Naive B cell (primary cell): Measurements from ENCODE around the gene B3GNT3. TPM values are rescaled to one million over a fixed set of nuclear protein-coding genes. Genes with fewer than 3 reads are reported as not detected.
A peak's percentile ranks its signal among the peaks of the same experiment; 100 is the strongest.

Source experiments
- ATAC-seq, 2 donors: fragments of 150-1000 bp; cut with Tn5 transposase; 2 replicates each; pipeline ENCODE4 v1.10.0; 2021; ENCODE audit warnings: low read depth in 2 of 2, mild to moderate bottlenecking in 2 of 2, moderate library complexity in 2 of 2
- DNase-seq: peaks from one replicate; pipeline ENCODE4 v3.0.0; 2022
- H3K27ac Mint-ChIP-seq, 6 donors: one replicate each; pipeline ENCODE4 v1.8.0; 2020 to 2022; ENCODE audit warnings: mild to moderate bottlenecking in 6 of 6, mixed read lengths in 6 of 6, moderate library complexity in 5 of 6, inconsistent platforms in 2 of 6
- H3K27me3 Mint-ChIP-seq, 3 donors: one replicate each; pipeline ENCODE4 v1.8.0; 2021 to 2022; ENCODE audit warnings: mixed read lengths in 3 of 3, mild to moderate bottlenecking in 1 of 3
- H3K36me3 Mint-ChIP-seq, 2 donors: one replicate each; pipeline ENCODE4 v1.8.0; 2020 to 2022; ENCODE audit warnings: mixed read lengths in 2 of 2, inconsistent platforms in 1 of 2, mild to moderate bottlenecking in 1 of 2
- H3K4me1 Mint-ChIP-seq, 3 donors: one replicate each; pipeline ENCODE4 v1.8.0; 2020 to 2022; ENCODE audit warnings: mixed read lengths in 3 of 3, inconsistent platforms in 1 of 3, mild to moderate bottlenecking in 1 of 3, moderate library complexity in 1 of 3
- H3K4me3 Mint-ChIP-seq, 8 donors: one replicate each; pipeline ENCODE4 v1.8.0; 2020 to 2022; ENCODE audit warnings: mild to moderate bottlenecking in 8 of 8, mixed read lengths in 8 of 8, moderate library complexity in 8 of 8, inconsistent platforms in 2 of 8
- H3K9me3 Mint-ChIP-seq, 7 donors: one replicate each; pipeline ENCODE4 v1.8.0; 2020 to 2022; ENCODE audit warnings: mixed read lengths in 7 of 7, mild to moderate bottlenecking in 5 of 7, inconsistent platforms in 2 of 7, moderate library complexity in 1 of 7
- polyA plus RNA-seq, 6 donors: library from polyadenylated mRNA; unstranded; fragments of 300-500 nt; fragmentation: Illumina TruSeq; gene quantifications; one replicate each; pipeline ENCODE4 v1.2.3, GENCODE V29; 2021; ENCODE audit warnings: low read depth in 6 of 6

The B3GNT3 gene
- polyA plus RNA-seq, 6 donors from 2014 or later: not detected

DNA sequence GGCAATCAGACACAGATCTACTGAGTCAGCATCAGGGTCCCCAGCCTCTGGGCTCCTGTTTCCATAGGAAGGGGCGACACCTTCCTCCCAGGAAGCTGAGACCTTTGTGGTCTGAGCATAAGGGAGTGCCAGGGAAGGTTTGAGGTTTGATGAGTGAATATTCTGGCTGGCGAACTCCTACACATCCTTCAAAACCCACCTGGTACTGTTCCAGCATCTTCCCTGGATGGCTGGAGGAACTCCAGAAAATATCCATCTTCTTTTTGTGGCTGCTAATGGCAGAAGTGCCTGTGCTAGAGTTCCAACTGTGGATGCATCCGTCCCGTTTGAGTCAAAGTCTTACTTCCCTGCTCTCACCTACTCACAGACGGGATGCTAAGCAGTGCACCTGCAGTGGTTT, 17.2 kb downstream of the B3GNT3 start:
- Mint-ChIP-seq H3K27ac (peak overlapping the region in 2 of 6 donors; percentile 6 to 15), H3K27me3 (peaks cover 0 to 30% (median 8%) of the 10 kb centered on the region in 3 donors), H3K4me1 (peaks cover 2 to 10% (median 6%) of the 10 kb centered on the region in 3 donors), H3K4me3 (no peak overlapping the region), H3K9me3 (no peaks in the 10 kb centered on the region), H3K36me3 (no peaks in the 10 kb centered on the region)
- DNase-seq (no peak), ATAC-seq (no peak)

DNA sequence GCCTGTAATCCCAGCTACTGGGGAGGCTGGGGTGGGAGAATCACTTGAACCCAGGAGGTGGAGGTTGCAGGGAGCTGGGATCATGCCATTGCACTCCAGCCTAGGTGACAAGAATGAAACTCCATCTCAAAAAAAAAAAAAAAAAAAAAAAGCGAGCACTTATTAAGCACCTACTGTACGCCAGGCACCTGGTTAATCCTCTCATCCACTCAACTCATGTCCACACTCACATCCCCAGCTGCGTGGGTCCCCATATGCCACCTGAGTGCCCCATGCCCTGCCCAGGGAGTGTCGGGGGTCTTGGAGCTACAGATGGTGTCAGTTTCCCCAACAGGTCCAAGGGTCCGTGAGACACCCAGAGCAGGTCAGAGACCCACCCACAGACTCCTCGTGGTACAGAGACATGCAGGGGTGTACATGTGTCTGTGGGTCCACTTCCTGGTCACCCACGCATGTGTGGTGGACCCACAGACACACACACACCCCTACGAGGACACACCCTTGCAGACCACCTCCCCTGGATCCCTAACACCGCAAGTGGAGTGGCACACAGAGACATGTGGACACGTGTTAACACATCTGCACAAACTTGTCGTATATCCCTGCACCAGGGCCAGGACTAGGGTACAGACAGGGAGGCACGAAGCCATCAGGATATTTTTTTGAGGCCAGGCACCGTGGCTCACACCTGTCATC, 22.9 kb downstream of the B3GNT3 start:
- no peaks in the 10 kb centered on the region for H3K36me3 Mint-ChIP-seq
- ATAC-seq (no peak), DNase-seq (no peak)
- no peak overlapping the region for H3K27ac Mint-ChIP-seq
- no peak overlapping the region for H3K4me3 Mint-ChIP-seq
- H3K27me3 Mint-ChIP-seq: peaks cover 0 to under 1% (median 0%) of the 10 kb centered on the region in 3 donors
- H3K9me3 Mint-ChIP-seq: no peaks in the 10 kb centered on the region
- H3K4me1 Mint-ChIP-seq: no peaks in the 10 kb centered on the region

DNA sequence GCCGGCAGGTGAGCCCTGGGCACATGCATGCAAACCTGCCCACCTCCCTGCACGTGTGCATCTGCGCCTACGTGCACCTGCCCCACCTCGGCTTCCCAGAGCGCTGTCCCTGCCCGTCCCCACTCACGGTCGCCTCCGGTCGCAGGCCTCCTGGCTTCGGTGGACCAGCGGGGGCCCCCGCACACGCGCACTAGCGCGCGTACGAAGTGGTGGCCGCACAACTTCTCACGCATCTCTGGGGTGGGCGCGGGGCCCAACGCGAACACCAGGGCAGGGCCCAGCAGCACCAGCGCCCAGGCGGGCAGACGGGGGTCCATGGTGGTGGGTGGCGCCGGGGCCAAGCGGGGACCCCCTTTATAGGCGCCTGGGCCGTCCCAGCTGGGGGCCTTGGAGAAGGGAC, 26.3 kb downstream of the B3GNT3 start, which contains the start of gene INSL3:
Gene INSL3, minus strand, starts transcription at position 330 of the 400 bp plus-strand sequence. Its CDS starts 13 bp downstream, at position 317.
- peaks cover 0 to 7% of the 10 kb centered on the region in 2 donors for H3K36me3 Mint-ChIP-seq
- H3K27ac Mint-ChIP-seq: no peak within 1 kb of the TSS
- H3K9me3 Mint-ChIP-seq: no peaks in the 10 kb centered on the region
- H3K4me1 Mint-ChIP-seq: peaks cover 0 to 5% (median 3%) of the 10 kb centered on the region in 3 donors
- ATAC-seq: no peak
- no peak within 1 kb of the TSS for H3K4me3 Mint-ChIP-seq
- no peaks in the 10 kb centered on the region for H3K27me3 Mint-ChIP-seq
- no peak for DNase-seq

DNA sequence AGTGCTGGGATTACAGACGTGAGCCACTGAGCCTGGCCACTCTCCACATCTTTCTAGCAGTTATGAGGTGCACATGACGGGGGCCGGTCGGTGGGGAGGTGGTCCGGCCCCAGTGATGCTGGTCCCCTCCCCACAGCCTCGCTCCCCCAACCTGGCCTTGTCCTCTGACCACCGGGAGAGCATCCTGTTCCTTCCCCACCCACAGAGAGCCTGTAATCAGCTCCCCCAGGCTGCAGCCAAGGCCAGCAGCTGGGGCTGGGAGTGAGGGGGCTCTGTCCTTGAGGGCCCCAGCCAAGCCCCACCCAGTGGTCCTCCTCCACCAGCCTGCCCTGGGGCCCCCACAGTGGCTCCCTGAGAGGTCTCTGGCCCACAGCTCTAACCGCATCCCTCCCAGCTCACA, 29.4 kb downstream of the B3GNT3 start:
- ATAC-seq (no peak), DNase-seq (no peak)
- Mint-ChIP-seq H3K27ac (peak overlapping the region in 3 of 6 donors; percentile 43 to 86 (median 49)), H3K9me3 (no peaks in the 10 kb centered on the region), H3K4me3 (no peak overlapping the region), H3K4me1 (peaks cover 3 to 5% (median 3%) of the 10 kb centered on the region in 3 donors), H3K36me3 (peaks cover 0 to 17% of the 10 kb centered on the region in 2 donors), H3K27me3 (no peaks in the 10 kb centered on the region)

DNA sequence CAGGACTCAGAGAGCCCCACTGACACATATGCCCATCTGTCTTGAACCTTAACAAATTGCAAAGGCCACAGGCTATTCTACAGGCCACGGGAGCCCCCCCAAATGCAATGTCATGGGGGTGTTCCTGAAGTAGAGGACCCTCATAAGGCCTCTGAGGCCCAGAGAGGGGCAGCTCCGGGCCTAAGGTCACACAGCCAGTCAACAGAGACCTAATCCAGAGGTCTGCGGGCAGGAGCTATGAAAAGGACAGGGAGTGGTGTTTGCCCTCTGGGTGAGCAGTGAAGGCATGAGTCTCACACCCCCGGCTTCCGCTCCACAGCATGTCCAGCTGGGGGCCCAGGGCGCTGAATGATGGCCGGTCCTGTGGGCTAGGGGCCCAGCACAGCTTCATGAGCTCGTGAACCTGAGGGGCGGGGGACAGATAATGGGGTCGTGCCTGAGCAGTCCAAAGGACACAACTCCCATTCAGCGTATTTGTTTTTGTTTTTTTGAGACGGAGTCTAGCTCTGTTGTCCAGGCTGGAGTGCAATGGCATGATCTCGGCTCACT, 31.6 kb downstream of the B3GNT3 start:
- Mint-ChIP-seq H3K27ac (no peak overlapping the region), H3K9me3 (no peaks in the 10 kb centered on the region), H3K27me3 (no peaks in the 10 kb centered on the region), H3K4me3 (no peak overlapping the region), H3K36me3 (peaks cover under 1 to 29% of the 10 kb centered on the region in 2 donors), H3K4me1 (peaks cover 5 to 10% (median 8%) of the 10 kb centered on the region in 3 donors)
- no peak for ATAC-seq
- no peak for DNase-seq

DNA sequence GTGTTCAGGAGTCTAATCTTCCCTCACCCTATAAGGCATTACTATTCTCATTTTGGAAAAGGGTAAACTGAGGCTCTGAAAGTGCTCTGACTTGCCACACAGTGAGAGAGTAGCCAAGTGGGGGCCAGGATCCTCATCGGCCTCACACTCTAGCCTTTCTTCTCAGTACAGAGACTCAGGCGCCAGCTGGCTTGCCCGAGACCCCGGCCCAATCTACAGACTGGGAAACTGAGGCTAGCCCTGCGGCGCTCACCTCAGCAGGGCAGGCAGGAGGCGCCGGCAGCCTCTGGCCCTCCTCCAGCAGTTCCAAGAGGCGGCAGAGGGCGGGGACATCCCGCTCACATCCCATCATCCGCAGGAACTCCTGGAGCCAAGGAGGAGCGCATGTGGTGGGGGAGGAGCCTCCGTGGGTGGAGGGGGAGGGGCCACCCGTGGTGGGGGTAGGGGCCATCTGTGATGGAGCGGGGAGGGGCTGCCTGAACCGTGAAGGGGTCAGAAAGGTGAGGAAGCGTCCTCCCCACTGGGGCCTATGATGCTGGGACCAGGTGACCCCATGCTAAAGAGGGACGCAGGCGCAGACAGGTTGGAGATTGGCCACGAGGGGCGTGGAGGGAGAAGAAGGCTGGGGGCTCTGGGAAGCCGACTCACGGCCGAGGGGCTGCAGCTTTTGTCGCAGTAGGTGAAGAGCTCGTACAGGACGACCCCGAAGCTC, 35.1 kb downstream of the B3GNT3 start:
- no peaks in the 10 kb centered on the region for H3K9me3 Mint-ChIP-seq
- peaks cover 5 to 8% (median 5%) of the 10 kb centered on the region in 3 donors for H3K4me1 Mint-ChIP-seq
- no peaks in the 10 kb centered on the region for H3K27me3 Mint-ChIP-seq
- H3K4me3 Mint-ChIP-seq: no peak overlapping the region
- ATAC-seq (no peak), DNase-seq (no peak)
- H3K27ac Mint-ChIP-seq: peak overlapping the region in 3 of 6 donors; percentile 33 to 75 (median 61)
- H3K36me3 Mint-ChIP-seq: peaks cover 5 to 33% of the 10 kb centered on the region in 2 donors

DNA sequence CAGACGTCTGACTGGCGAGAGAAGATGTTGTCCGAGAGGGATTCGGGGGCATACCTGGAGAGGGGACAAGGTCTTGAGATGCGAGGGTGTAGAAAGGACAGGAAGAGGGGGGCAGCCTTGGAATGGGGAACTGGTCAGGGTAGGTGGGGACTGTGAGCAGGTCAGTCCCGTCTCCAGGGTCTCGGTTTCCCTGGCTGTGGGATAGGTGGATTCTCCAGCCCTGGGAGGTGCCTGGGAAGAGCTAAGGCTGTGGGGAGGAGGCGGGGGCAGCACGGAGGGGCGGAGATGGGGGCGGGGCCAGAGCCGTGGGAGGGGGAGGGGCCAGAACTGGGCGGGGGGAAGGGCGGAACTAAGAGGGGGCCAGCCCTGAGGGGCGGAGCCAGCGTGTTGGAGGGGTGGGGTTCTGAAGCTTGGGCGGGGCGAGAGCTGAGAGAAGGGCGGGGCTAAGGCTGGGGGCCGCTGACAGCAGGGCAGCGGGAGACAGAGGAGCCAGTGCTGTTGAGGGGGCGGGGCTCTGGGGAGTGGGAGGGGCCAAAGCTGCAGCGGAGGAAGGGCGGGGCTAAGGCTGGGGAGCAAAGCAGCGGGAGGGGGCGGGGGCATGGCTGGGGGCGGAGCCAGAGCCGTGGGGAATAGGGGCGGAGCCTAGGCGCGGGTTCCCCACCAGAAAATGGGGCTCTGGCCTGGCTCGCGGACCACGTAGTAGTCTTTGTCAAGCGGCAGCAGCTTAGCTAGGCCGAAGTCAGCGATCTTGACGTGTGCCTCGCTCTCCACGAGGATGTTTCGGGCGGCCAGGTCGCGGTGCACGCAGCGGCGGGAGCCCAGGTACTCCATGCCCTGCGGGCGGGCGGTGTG, 35.9 kb downstream of the B3GNT3 start:
- peak overlapping the region in 3 of 6 donors; percentile 33 to 75 (median 61) for H3K27ac Mint-ChIP-seq
- no peaks in the 10 kb centered on the region for H3K27me3 Mint-ChIP-seq
- H3K4me3 Mint-ChIP-seq: no peak overlapping the region
- no peaks in the 10 kb centered on the region for H3K9me3 Mint-ChIP-seq
- DNase-seq (no peak), ATAC-seq (peak; percentile 16 to 21)
- peaks cover 5 to 13% (median 6%) of the 10 kb centered on the region in 3 donors for H3K4me1 Mint-ChIP-seq
- peaks cover 10 to 36% of the 10 kb centered on the region in 2 donors for H3K36me3 Mint-ChIP-seq

DNA sequence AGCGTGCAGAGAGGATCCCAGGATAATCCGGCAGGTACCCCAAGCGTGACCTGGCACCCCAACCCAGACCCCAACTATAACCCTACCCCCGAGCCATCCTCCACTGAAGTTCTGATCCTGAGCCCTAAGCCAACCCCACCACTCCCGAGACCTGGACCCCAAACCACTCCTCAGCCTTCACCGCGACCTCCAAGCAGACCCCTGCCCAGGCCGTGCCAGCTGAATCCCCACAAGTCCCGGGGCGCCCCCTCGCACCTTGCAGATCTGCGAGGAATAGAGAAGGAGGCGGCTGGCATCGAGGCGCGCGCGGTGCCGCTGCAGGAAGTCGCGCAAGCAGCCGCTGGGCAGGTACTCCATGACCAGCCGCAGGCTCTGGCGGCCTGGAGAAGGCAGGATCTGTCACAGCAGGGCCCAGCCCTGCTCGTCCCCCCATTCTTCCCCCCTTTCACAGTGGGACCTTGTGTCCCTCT, 36.5 kb downstream of the B3GNT3 start:
- Mint-ChIP-seq H3K27ac (no peak overlapping the region), H3K4me3 (no peak overlapping the region), H3K9me3 (no peaks in the 10 kb centered on the region), H3K27me3 (no peaks in the 10 kb centered on the region), H3K4me1 (peaks cover 6 to 13% (median 11%) of the 10 kb centered on the region in 3 donors), H3K36me3 (peaks cover 15 to 43% of the 10 kb centered on the region in 2 donors)
- ATAC-seq (no peak), DNase-seq (no peak)

DNA sequence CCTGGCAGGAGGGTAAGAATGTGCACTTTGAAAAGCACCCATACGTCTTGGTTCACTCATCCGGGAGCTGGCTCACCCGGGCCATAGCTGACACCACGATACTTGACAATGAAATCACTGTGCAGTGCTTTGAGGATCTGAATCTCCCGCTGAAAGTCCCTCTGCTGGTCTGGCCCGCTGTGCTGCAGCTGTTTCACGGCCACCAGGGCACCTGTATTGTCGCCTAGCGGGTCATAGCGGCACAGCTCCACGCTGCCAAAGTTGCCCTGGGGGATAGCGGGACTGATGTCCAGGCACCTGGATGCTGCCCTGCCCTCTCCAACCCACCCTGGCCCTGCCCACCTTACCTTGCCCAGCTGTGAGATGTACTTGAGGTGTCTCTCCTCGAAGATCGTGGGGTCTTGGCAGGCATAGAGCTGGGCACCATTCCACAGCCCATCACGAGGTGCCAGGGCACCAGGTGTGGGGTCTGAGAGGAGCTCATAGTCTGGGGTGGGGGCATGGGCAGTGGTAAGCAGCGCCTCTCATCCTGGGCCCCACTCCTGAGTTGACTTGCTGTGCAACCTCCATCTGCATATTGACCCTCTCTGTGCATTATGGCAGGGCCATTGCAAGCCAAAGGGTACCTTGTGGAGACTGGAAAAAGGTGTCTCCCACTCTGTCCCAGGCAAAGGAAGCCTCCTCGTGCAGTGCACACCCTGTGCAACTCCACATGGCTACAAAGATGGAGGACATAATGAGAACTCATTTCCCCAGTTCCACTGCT, 37.7 kb downstream of the B3GNT3 start:
- no peaks in the 10 kb centered on the region for H3K9me3 Mint-ChIP-seq
- peaks cover 19 to 50% of the 10 kb centered on the region in 2 donors for H3K36me3 Mint-ChIP-seq
- H3K4me1 Mint-ChIP-seq: peaks cover 7 to 16% (median 11%) of the 10 kb centered on the region in 3 donors
- DNase-seq (no peak), ATAC-seq (no peak)
- H3K4me3 Mint-ChIP-seq: no peak overlapping the region
- peak overlapping the region in 1 of 6 donors; percentile 3 for H3K27ac Mint-ChIP-seq
- no peaks in the 10 kb centered on the region for H3K27me3 Mint-ChIP-seq

DNA sequence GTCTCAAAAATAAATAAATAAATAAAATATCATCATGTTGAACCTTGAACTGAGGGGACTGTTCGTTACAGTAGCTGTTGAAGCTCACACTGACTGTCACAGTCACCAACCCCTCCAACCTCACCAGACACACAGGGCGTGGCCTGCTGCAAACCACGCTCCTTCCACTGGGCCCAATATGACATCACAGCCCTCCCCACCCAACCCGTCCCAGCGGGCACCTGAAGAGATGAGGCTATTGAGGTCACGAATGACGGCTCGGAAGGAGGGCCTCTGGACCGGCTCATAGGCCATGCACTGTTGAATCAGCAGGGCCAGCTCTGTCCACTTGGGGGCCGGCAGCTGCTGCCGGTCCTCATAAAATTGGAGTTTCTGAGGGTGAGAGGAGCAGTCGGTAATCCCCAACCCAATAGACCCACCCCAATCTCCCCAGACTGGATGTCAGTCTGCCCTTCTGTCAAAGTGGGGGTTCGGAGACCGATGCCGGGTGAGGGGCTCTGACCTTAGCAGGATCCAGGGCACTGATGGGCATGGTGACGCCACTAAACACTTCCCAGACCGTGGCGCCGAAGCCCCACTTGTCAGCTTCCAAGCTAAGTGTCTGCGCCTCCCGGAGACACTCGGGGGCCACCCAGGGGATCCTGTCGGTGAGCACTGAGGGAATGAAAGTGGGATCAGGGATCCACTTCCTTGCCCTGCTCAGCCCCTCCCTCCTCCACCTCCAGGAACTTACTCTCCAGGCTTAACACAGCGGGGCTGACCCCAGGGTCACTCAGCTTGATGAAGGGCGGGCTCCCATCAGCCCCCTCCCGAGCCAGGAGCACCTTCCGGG, 39.6 kb downstream of the B3GNT3 start:
- peaks cover 25 to 48% of the 10 kb centered on the region in 2 donors for H3K36me3 Mint-ChIP-seq
- H3K4me3 Mint-ChIP-seq: no peak overlapping the region
- H3K4me1 Mint-ChIP-seq: peaks cover 7 to 13% (median 11%) of the 10 kb centered on the region in 3 donors
- no peak for ATAC-seq
- no peaks in the 10 kb centered on the region for H3K9me3 Mint-ChIP-seq
- H3K27ac Mint-ChIP-seq: no peak overlapping the region
- H3K27me3 Mint-ChIP-seq: no peaks in the 10 kb centered on the region
- no peak for DNase-seq

DNA sequence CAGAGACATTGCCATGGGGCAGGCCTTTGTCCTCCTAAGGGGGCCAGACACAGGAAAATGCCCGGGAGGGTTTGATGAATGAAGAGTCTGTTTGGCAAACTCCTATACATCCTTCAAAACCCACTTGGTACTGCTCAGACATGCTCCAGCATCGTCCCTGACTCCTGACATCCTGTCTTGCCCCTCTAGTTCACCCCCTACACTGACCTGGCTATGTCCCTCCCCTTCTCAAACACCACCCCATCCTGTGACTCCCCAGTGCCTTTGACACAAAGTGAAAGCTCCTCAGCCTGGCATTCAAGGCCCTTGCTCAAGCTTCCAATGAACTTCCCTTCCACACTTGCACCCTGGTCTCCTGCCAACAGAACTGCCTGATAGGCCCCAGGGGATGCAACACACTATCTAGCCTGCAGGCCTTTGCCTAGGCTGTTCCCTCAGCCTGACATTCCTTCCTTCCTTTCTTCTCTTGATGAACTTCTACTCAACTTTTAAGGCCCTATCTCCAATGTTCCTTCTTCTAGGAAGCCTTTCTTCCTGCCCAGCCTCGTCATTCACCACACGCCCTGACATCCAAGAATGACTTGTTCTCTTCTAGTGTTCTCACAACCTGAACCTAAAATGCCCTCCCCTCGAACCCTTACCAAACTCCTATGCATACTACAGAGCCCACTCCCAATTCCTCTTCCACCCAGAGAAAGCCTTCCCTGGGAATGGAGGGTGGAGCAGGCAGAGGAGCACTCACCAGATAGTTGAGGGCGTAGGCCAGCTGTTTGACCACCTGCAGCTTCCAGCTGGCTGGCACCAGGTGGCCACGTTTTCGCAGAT, 40.5 kb downstream of the B3GNT3 start:
- DNase-seq: no peak
- Mint-ChIP-seq H3K36me3 (peaks cover 25 to 42% of the 10 kb centered on the region in 2 donors), H3K27ac (peak overlapping the region in 5 of 6 donors; percentile 14 to 82 (median 78)), H3K4me1 (peaks cover 8 to 10% (median 8%) of the 10 kb centered on the region in 3 donors), H3K27me3 (no peaks in the 10 kb centered on the region), H3K9me3 (no peaks in the 10 kb centered on the region), H3K4me3 (peak overlapping the region in 2 of 8 donors; percentile 17 to 42)
- no peak for ATAC-seq
